ENCODE measurements around the gene TMEM208. TPM values are rescaled to one million over a fixed set of nuclear protein-coding genes. Genes with fewer than 3 reads are reported as not detected.
A peak's percentile ranks its signal among the peaks of the same experiment; 100 is the strongest.

TMEM208 gene
- total and polyA plus RNA-seq, 2 of the 13 experiments (the other 11 are each of a cell fraction or from before 2014, with no cell fraction given) = 58.8 to 72.9 TPM

GRCh38 chr16:67184453-67184994 lies 42.4 kb upstream of the TMEM208 start (continued):
- no peak for TF ChIP-seq ADNP (CRISPR knock-in tag; IDR thresholded peaks at IDR 0.05)
- no peak; the same call in 1 of the 2 replicates for TF ChIP-seq ZNF280B (CRISPR knock-in tag; IDR thresholded peaks at IDR 0.05; ENCODE audit: borderline replicate concordance)
- no peak for TF ChIP-seq ZNF646 (CRISPR knock-in tag; IDR thresholded peaks at IDR 0.05)
- no peak for TF ChIP-seq RFXAP (CRISPR knock-in tag; IDR thresholded peaks at IDR 0.05; ENCODE audit: borderline replicate concordance)
- TF ChIP-seq ZNF563 (CRISPR knock-in tag; IDR thresholded peaks at IDR 0.05) = peak; percentile 32; the same call in 1 of the 2 replicates
- TF ChIP-seq MAFF (IDR thresholded peaks at IDR 0.05; ENCODE audit: low read depth, low read length) = no peak
- 0 out of 2 replicates have a peak, but pooled peaks have one; percentile 32 for TF ChIP-seq ZNF616 (CRISPR knock-in tag; IDR thresholded peaks at IDR 0.05; ENCODE audit: low read depth)
- TF ChIP-seq MZF1 (CRISPR knock-in tag; IDR thresholded peaks at IDR 0.05; ENCODE audit: borderline replicate concordance) = no peak

Data from HepG2 (cell line).